Erythroblast (primary cell): ENCODE data around the gene LHPP.

Experiments used
- GATA1 ChIP-seq: IDR thresholded peaks from 2 replicates; pipeline ENCODE4 v1.6.1; 2011; ENCODE audit warnings: low read depth, mild to moderate bottlenecking, control low read depth, low read length, moderate library complexity
- POLR2A ChIP-seq: IDR thresholded peaks from 2 replicates; pipeline ENCODE4 v1.6.1; 2011; ENCODE audit warnings: mild to moderate bottlenecking, low read length

- no peak for TF ChIP-seq POLR2A
- TF ChIP-seq GATA1, result no peak
Observed at GRCh38 chr10:124415210-124415609, 46.4 kb upstream of the LHPP start.
